ENCODE measurements around the gene RAD50. TPM values are rescaled to one million over a fixed set of nuclear protein-coding genes. Genes with fewer than 3 reads are reported as not detected.
A peak's percentile ranks its signal among the peaks of the same experiment; 100 is the strongest.

The RAD50 gene
- total RNA-seq, 4 donors from 2014 or later = 21.7 to 37.1 (median 24.6) TPM

- no peak overlapping the region for H3K4me3 ChIP-seq (ENCODE audit: low read depth, poor library complexity, severe bottlenecking)
- 42 to 49% methylated on average over 7 of the region's 7 CpGs for WGBS, 2 donors
- DNase-seq (ENCODE audit: low spot score in 2 of 2) = no peak
- TF ChIP-seq CTCF (IDR thresholded peaks at IDR 0.05) (no peak), POLR2A (IDR thresholded peaks at IDR 0.05) (no peak)
- intact Hi-C loops (cut with DNase I; ENCODE audit: low total_unique reads) = no loop called here
Observed at GRCh38 chr5:132677191-132677590, 120.4 kb downstream of the RAD50 start.

- no peak for DNase-seq (ENCODE audit: low spot score in 2 of 2)
- no peak overlapping the region for H3K4me3 ChIP-seq (ENCODE audit: low read depth, poor library complexity, severe bottlenecking)
- TF ChIP-seq POLR2A (IDR thresholded peaks at IDR 0.05) (no peak), CTCF (IDR thresholded peaks at IDR 0.05) (no peak)
- intact Hi-C loops (cut with DNase I; ENCODE audit: low total_unique reads) = no loop called here
- 88 to 89% methylated on average over 15 of the region's 15 CpGs for WGBS, 2 donors
Observed at GRCh38 chr5:132677682-132678400, 121.1 kb downstream of the RAD50 start.

- 67 to 94% methylated on average over 1 of the region's 1 CpG for WGBS, 2 donors
- DNase-seq (ENCODE audit: low spot score in 2 of 2) = peak in 1 of 2 donors; percentile 1
- H3K4me3 ChIP-seq (ENCODE audit: low read depth, poor library complexity, severe bottlenecking) = no peak overlapping the region
- TF ChIP-seq POLR2A (IDR thresholded peaks at IDR 0.05) (no peak), CTCF (IDR thresholded peaks at IDR 0.05) (no peak)
- intact Hi-C loops (cut with DNase I; ENCODE audit: low total_unique reads) = no loop called here
Observed at GRCh38 chr5:132678735-132679134, 122.0 kb downstream of the RAD50 start.

GRCh38 chr5:132679166-132679565, 122.4 kb downstream of the RAD50 start:
- intact Hi-C loops (cut with DNase I; ENCODE audit: low total_unique reads) = no loop called here
- no peak for TF ChIP-seq POLR2A (IDR thresholded peaks at IDR 0.05)
- no peak for TF ChIP-seq CTCF (IDR thresholded peaks at IDR 0.05)
- no peak overlapping the region for H3K4me3 ChIP-seq (ENCODE audit: low read depth, poor library complexity, severe bottlenecking)
- 87 to 91% methylated on average over 7 of the region's 7 CpGs for WGBS, 2 donors
- peak in 1 of 2 donors; percentile 3 for DNase-seq (ENCODE audit: low spot score in 2 of 2)

GRCh38 chr5:132679717-132680380, 123.1 kb downstream of the RAD50 start:
- no peak overlapping the region for H3K4me3 ChIP-seq (ENCODE audit: low read depth, poor library complexity, severe bottlenecking)
- DNase-seq (ENCODE audit: low spot score in 2 of 2) = peak in 1 of 2 donors; percentile 11
- no peak for TF ChIP-seq CTCF (IDR thresholded peaks at IDR 0.05)
- no peak for TF ChIP-seq POLR2A (IDR thresholded peaks at IDR 0.05)
- 95 to 97% methylated on average over 12 to 15 of the region's 15 CpGs for WGBS, 2 donors
- intact Hi-C loops (cut with DNase I; ENCODE audit: low total_unique reads) = no loop called here
